HG03457 (cell line): ENCODE data around the gene SMPDL3B.
"Not testable (repeated sequence)": the region's sequence is repeated elsewhere in the genome, so short reads cannot be mapped to it uniquely, and the experiment has no call there.

Experiments
- ATAC-seq: cut with Tn5 transposase; IDR thresholded peaks from one replicate; pipeline ENCODE4 v1.9.1; 2021; ENCODE audit warnings: moderate number of reproducible peaks; ENCODE audit not compliant: unreplicated experiment

SMPDL3B gene

GRCh38 chr1:27967884-27968466 lies 33.2 kb downstream of the SMPDL3B start:
- ATAC-seq, result no peak

- ATAC-seq, result no peak
Observed at GRCh38 chr1:27968692-27969091, 33.9 kb downstream of the SMPDL3B start.

- no peak for ATAC-seq
Observed at GRCh38 chr1:27970401-27970800, 35.6 kb downstream of the SMPDL3B start.

- no peak for ATAC-seq
Observed at GRCh38 chr1:27971674-27972073, 36.9 kb downstream of the SMPDL3B start.

GRCh38 chr1:27972141-27972540 lies 37.3 kb downstream of the SMPDL3B start:
- no peak for ATAC-seq

GRCh38 chr1:27973771-27974416 lies 39.1 kb downstream of the SMPDL3B start:
- ATAC-seq, result no peak

- no peak for ATAC-seq
Observed at GRCh38 chr1:27974417-27974781, 39.6 kb downstream of the SMPDL3B start.

GRCh38 chr1:27979151-27979858 lies 44.5 kb downstream of the SMPDL3B start:
- ATAC-seq, result no peak

GRCh38 chr1:27979859-27980201 lies 45.0 kb downstream of the SMPDL3B start:
- no peak for ATAC-seq

- no peak for ATAC-seq
Observed at GRCh38 chr1:27980216-27980845, 45.5 kb downstream of the SMPDL3B start.

- no peak for ATAC-seq
Observed at GRCh38 chr1:27981145-27981544, 46.3 kb downstream of the SMPDL3B start.

- no peak for ATAC-seq
Observed at GRCh38 chr1:27990920-27991537, 56.2 kb downstream of the SMPDL3B start.

- ATAC-seq, result no peak
Observed at GRCh38 chr1:27992276-27992675, 57.5 kb downstream of the SMPDL3B start.

GRCh38 chr1:27993241-27993640 lies 58.4 kb downstream of the SMPDL3B start:
- no peak for ATAC-seq

GRCh38 chr1:27994060-27994459 lies 59.3 kb downstream of the SMPDL3B start:
- ATAC-seq, result no peak

- ATAC-seq, result not testable (repeated sequence)
Observed at GRCh38 chr1:27994526-27994925, 59.7 kb downstream of the SMPDL3B start.

GRCh38 chr1:27999055-27999454 lies 64.3 kb downstream of the SMPDL3B start:
- ATAC-seq, result no peak

GRCh38 chr1:28002600-28002999 lies 67.8 kb downstream of the SMPDL3B start:
- no peak for ATAC-seq

- not testable (repeated sequence) for ATAC-seq
Observed at GRCh38 chr1:28003117-28003516, 68.3 kb downstream of the SMPDL3B start.
